GM10266 (cell line): ENCODE data around the gene ANKRD40.
"Not testable (repeated sequence)": the region's sequence is repeated elsewhere in the genome, so short reads cannot be mapped to it uniquely, and the experiment has no call there.

Experiments used
- DNase-seq: peaks from one replicate; pipeline ENCODE4 v3.0.0; 2012; ENCODE audit errors: extremely low spot score
- CTCF ChIP-seq: IDR thresholded peaks from 2 replicates; pipeline ENCODE4 v1.5.1; 2012; ENCODE audit warnings: mild to moderate bottlenecking, low read depth; ENCODE audit not compliant: control insufficient read depth, insufficient read depth; ENCODE audit errors: missing control alignments

ANKRD40 gene

GRCh38 chr17:50684612-50685333 lies 22.9 kb downstream of the ANKRD40 start:
- TF ChIP-seq CTCF = no peak
- no peak for DNase-seq

- no peak for TF ChIP-seq CTCF
- DNase-seq = no peak
Measured at GRCh38 chr17:50684288-50684611, 23.5 kb downstream of the ANKRD40 start.

- no peak for TF ChIP-seq CTCF
- DNase-seq = no peak
Measured at GRCh38 chr17:50683434-50684287, 24.1 kb downstream of the ANKRD40 start.

- DNase-seq = no peak
Measured at GRCh38 chr17:50682938-50683337, 24.8 kb downstream of the ANKRD40 start.

GRCh38 chr17:50682441-50682840 lies 25.3 kb downstream of the ANKRD40 start:
- no peak for DNase-seq
- TF ChIP-seq CTCF = no peak

More at GRCh38 chr17:50682938-50683337, 24.8 kb downstream of the ANKRD40 start:
- TF ChIP-seq CTCF = no peak

- DNase-seq = no peak
- TF ChIP-seq CTCF = peak; percentile 32
Measured at GRCh38 chr17:50681263-50682200, 26.2 kb downstream of the ANKRD40 start.

- not testable (repeated sequence) for DNase-seq
Measured at GRCh38 chr17:50680543-50681262, 27.0 kb downstream of the ANKRD40 start.
